CD4-positive, CD25-positive, alpha-beta regulatory T cell (primary cell): ENCODE measurements around the gene SEMA5A. TPM values are rescaled to one million over a fixed set of nuclear protein-coding genes. Genes with fewer than 3 reads are reported as not detected.

Experiments
- ATAC-seq, 2 donors: fragments of 150-1000 bp; cut with Tn5 transposase; one replicate each; pipeline ENCODE4 v1.10.0; 2021; ENCODE audit warnings: low read depth in 2 of 2, moderate number of reproducible peaks in 2 of 2, moderate library complexity in 1 of 2
- DNase-seq, 3 donors: peaks; one replicate each; pipeline versions ENCODE4 v3.0.0 to v3.0.0-alpha.2; 2012 to 2022; ENCODE audit warnings: mixed read lengths in 1 of 3
- H3K27ac ChIP-seq: one replicate; pipeline ENCODE4 v1.7.0; 2013; ENCODE audit warnings: mild to moderate bottlenecking, low read length; ENCODE audit not compliant: insufficient read depth, poor library complexity, severe bottlenecking
- H3K27me3 ChIP-seq: one replicate; pipeline ENCODE4 v1.7.0; 2013; ENCODE audit warnings: low read length; ENCODE audit not compliant: control insufficient read depth, insufficient read depth
- H3K36me3 ChIP-seq: one replicate; pipeline ENCODE4 v1.7.0; 2013; ENCODE audit warnings: mild to moderate bottlenecking, low read length, moderate library complexity; ENCODE audit not compliant: control insufficient read depth, insufficient read depth
- H3K4me1 ChIP-seq: 2 replicates; pipeline ENCODE4 v1.7.0; 2013; ENCODE audit warnings: mild to moderate bottlenecking, low read length; ENCODE audit not compliant: insufficient read depth, control insufficient read depth, poor library complexity, severe bottlenecking
- H3K4me3 ChIP-seq: one replicate; pipeline ENCODE4 v1.7.0; 2013; ENCODE audit warnings: low read depth, mild to moderate bottlenecking, low read length, moderate library complexity
- H3K9me3 ChIP-seq, 2 experiments: 1 replicate in 1 of 2; 2 replicates in 1 of 2; pipeline ENCODE4 v1.7.0; 2013; ENCODE audit warnings: low read length in 2 of 2, mild to moderate bottlenecking in 1 of 2, moderate library complexity in 1 of 2; ENCODE audit not compliant: control insufficient read depth in 2 of 2
- H3K27ac Mint-ChIP-seq, 3 donors: one replicate each; pipeline ENCODE4 v1.8.0; 2020 to 2022; ENCODE audit warnings: mild to moderate bottlenecking in 3 of 3, mixed read lengths in 3 of 3, moderate library complexity in 2 of 3
- H3K27me3 Mint-ChIP-seq: one replicate; pipeline ENCODE4 v1.8.0; 2022; ENCODE audit warnings: mild to moderate bottlenecking, mixed read lengths
- H3K36me3 Mint-ChIP-seq: one replicate; pipeline ENCODE4 v1.8.0; 2020; ENCODE audit warnings: mixed read lengths
- H3K4me1 Mint-ChIP-seq, 4 donors: one replicate each; pipeline ENCODE4 v1.8.0; 2020 to 2022; ENCODE audit warnings: mixed read lengths in 4 of 4, mild to moderate bottlenecking in 1 of 4
- H3K4me3 Mint-ChIP-seq, 4 donors: one replicate each; pipeline ENCODE4 v1.8.0; 2020 to 2022; ENCODE audit warnings: mild to moderate bottlenecking in 4 of 4, mixed read lengths in 4 of 4, moderate library complexity in 3 of 4
- H3K9me3 Mint-ChIP-seq, 7 donors: one replicate each; pipeline ENCODE4 v1.8.0; 2020 to 2022; ENCODE audit warnings: mixed read lengths in 7 of 7, mild to moderate bottlenecking in 3 of 7, moderate library complexity in 2 of 7
- polyA plus RNA-seq, 4 donors: library from polyadenylated mRNA; unstranded; fragments of 300-500 nt; fragmentation: Illumina TruSeq; gene quantifications; one replicate each; pipeline ENCODE4 v1.2.3, GENCODE V29; 2021
- total RNA-seq: library from RNA; stranded (reverse); gene quantifications from one replicate; pipeline ENCODE4 v1.2.3, GENCODE V29; 2022

The SEMA5A gene
- total and polyA plus RNA-seq, 5 donors from 2014 or later: 0.22 to 2.8 (median 0.31) TPM; not detected in 2

DNA sequence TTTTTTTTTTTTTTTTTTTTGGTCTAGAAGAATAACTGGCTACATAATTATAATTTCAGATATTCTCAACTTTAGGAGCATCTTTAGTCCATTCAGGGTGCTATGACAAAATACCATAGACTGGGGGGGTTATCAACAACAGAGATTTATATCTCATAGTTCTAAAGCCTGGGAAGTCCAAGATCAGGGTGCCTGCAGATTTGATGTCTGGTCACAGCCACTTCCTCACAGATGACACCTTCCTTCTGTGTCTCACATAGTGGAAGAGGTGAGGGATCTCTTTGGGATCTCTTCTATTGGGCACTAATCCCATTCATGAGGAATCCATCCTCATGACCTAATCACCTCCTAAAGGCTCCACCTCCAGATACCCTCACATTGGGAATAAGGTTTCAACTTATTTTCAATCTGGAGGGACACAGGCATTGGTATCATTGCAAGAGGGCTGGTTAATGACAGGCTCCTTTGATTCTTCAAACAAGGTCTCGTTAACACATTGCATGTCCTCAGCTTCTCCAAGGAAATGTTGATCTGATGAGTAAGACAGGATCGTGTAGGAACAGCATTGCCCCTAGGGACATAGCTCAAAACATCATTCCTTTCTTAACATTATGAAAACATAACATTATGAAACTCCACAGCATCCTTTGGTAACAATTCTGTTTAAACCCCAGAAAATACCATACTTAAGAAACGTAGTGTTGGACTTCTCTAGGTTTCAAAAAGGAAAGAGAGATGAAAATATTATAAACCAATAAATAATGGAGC lies 372.4 kb downstream of the SEMA5A start:
- H3K9me3 Mint-ChIP-seq: peaks cover 0 to 7% (median 4%) of the 10 kb centered on the region in 7 donors
- DNase-seq: no peak

DNA sequence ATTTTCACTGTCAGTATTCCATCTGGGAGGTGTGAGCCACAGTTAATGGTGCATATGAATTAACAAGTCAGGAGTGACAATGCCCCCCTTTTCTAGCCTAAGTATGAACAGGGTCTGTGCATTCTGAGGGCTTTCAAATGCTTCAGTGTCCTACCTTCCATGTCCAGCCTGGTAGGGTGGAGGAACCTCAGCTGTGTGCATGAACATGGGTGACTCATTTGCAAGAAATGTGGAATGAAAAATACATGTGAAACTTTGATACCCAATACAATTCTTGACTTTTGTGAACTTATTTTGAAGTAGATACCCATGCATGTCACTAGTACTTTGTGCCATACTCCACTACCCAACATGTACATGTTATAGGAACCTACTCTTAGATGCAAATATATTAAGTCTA lies 375.8 kb downstream of the SEMA5A start:
- no peak overlapping the region for H3K4me3 ChIP-seq
- no peak for ATAC-seq

More for the DNA sequence above, 372.4 kb downstream of the SEMA5A start:
- no peak for ATAC-seq
- no peak overlapping the region for H3K27ac Mint-ChIP-seq
- no peak overlapping the region for H3K27ac ChIP-seq
- H3K4me1 ChIP-seq: no peaks in the 10 kb centered on the region
- H3K36me3 Mint-ChIP-seq: no peaks in the 10 kb centered on the region
- no peaks in the 10 kb centered on the region for H3K27me3 ChIP-seq
- H3K9me3 ChIP-seq: no peaks in the 10 kb centered on the region
- no peak overlapping the region for H3K4me3 ChIP-seq
- no peak overlapping the region for H3K4me3 Mint-ChIP-seq
- no peaks in the 10 kb centered on the region for H3K36me3 ChIP-seq
- H3K27me3 Mint-ChIP-seq: no peaks in the 10 kb centered on the region
- H3K4me1 Mint-ChIP-seq: no peaks in the 10 kb centered on the region

DNA sequence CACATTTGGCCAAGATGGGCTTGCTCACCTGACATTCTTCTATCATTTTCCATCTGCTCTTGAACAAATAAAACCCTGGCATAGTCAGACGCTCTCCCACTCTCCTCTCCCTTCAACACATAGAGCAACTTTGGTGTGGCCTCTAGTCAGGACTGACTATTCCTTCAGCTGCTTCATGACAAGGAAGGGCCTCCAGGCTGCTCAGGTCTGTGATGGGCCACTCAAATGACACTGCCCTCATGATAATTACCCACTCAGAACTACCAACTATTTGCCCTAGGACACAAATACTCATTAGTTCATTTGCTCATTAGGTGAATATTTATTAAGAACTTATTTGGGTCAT lies 376.3 kb downstream of the SEMA5A start:
- Mint-ChIP-seq H3K36me3 (no peaks in the 10 kb centered on the region), H3K4me1 (no peaks in the 10 kb centered on the region), H3K4me3 (no peak overlapping the region), H3K27me3 (no peaks in the 10 kb centered on the region), H3K9me3 (peaks cover 0 to 6% (median 3%) of the 10 kb centered on the region in 7 donors), H3K27ac (no peak overlapping the region)
- DNase-seq (no peak), ATAC-seq (no peak)
- Histone ChIP-seq H3K4me1 (no peaks in the 10 kb centered on the region), H3K9me3 (no peaks in the 10 kb centered on the region), H3K27me3 (no peaks in the 10 kb centered on the region), H3K36me3 (no peaks in the 10 kb centered on the region), H3K4me3 (no peak overlapping the region), H3K27ac (no peak overlapping the region)

More for the DNA sequence above, 375.8 kb downstream of the SEMA5A start:
- H3K4me1 ChIP-seq: no peaks in the 10 kb centered on the region
- H3K9me3 Mint-ChIP-seq: peaks cover 0 to 6% (median 3%) of the 10 kb centered on the region in 7 donors
- no peaks in the 10 kb centered on the region for H3K36me3 Mint-ChIP-seq
- H3K4me3 Mint-ChIP-seq: no peak overlapping the region
- no peaks in the 10 kb centered on the region for H3K36me3 ChIP-seq
- no peaks in the 10 kb centered on the region for H3K9me3 ChIP-seq
- DNase-seq: no peak
- no peak overlapping the region for H3K27ac ChIP-seq
- H3K4me1 Mint-ChIP-seq: no peaks in the 10 kb centered on the region
- H3K27me3 ChIP-seq: no peaks in the 10 kb centered on the region
- H3K27me3 Mint-ChIP-seq: no peaks in the 10 kb centered on the region
- H3K27ac Mint-ChIP-seq: no peak overlapping the region

DNA sequence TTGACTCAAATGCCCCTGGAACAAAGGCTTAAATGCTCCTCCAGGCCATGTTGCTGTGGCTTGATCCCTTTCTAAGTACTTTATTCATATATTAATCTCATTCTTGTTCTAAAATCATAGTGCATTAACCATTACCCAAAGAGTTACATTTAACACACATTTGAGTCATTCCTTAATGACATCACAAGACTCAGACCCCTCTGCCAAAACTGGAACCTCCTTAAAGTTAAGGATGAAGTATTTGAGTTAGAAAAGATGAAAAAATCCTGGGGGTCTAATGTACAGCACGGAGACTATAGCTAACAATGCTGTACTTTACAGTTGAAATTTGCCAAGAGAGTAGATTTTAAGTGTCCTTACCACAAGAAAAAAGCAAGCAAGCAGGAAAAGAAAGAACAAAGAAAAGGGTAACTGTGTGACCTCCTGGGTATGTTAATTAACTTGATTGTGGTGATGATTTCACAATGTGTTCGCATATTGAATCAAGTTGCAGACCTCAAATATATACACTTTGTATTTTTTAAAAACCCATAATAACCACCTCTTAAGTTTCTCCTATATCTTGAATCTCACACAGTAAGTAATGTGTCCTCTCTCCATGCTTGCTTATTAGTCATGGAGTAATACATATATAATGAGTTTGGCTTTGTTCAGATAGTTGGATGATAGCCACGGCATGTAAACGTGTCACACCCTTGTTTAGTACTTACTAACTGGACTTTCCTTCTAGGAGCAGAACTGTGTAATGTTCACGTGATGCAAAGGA lies 376.9 kb downstream of the SEMA5A start:
- Histone ChIP-seq H3K4me3 (no peak overlapping the region), H3K36me3 (no peaks in the 10 kb centered on the region), H3K4me1 (no peaks in the 10 kb centered on the region), H3K9me3 (no peaks in the 10 kb centered on the region), H3K27me3 (no peaks in the 10 kb centered on the region), H3K27ac (no peak overlapping the region)
- no peak overlapping the region for H3K27ac Mint-ChIP-seq
- H3K9me3 Mint-ChIP-seq: peaks cover 0 to 5% (median 0%) of the 10 kb centered on the region in 7 donors
- H3K36me3 Mint-ChIP-seq: no peaks in the 10 kb centered on the region
- H3K27me3 Mint-ChIP-seq: no peaks in the 10 kb centered on the region
- ATAC-seq (no peak), DNase-seq (no peak)
- no peak overlapping the region for H3K4me3 Mint-ChIP-seq
- no peaks in the 10 kb centered on the region for H3K4me1 Mint-ChIP-seq

DNA sequence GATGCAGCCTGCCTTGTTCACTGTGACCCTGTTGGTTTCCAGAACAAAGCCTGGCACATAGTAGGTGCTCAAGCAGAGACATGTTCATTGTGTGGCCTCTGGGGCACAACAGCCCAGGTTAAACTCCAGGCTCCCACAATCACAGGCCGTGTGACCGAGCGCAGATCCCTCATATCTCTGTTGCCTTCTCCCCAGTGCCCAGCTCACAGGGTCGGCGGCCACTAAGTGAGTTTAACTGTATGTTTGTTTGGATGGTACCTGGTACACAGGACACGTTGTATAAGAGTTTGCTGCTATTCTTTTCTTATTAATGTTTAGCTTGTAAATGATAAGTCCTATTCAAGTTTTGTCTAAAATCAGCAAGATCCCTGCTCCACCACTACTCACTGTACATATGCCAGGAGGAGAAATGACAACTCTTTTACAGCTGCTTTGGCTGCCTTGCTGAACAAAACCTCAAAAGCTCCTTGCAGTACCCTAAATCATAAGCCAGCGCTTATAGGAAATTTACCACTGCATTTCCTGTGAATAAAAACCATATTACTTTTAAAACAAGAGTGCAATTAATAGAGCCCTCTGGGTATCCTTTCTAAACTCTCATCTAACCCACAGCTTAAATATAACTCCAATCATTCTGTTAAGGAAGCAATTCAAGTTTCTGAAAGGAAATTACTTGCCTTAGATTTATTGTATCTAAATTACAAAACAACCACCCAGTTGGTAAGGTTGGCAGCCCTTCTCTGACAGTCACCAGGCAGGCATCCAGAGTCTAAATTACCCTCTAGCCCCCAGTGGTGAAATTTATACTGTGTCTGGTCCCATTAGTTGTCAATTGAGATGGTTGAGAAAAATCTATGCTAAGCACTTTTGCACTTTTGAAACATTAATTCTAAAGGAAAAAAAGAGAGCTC lies 379.4 kb downstream of the SEMA5A start:
- no peaks in the 10 kb centered on the region for H3K27me3 Mint-ChIP-seq
- no peak overlapping the region for H3K4me3 Mint-ChIP-seq
- H3K27ac ChIP-seq: no peak overlapping the region
- H3K27ac Mint-ChIP-seq: no peak overlapping the region
- no peaks in the 10 kb centered on the region for H3K27me3 ChIP-seq
- peaks cover 0 to 5% (median 0%) of the 10 kb centered on the region in 7 donors for H3K9me3 Mint-ChIP-seq
- DNase-seq (no peak), ATAC-seq (no peak)
- no peaks in the 10 kb centered on the region for H3K36me3 ChIP-seq
- no peaks in the 10 kb centered on the region for H3K9me3 ChIP-seq
- no peaks in the 10 kb centered on the region for H3K4me1 ChIP-seq
- no peaks in the 10 kb centered on the region for H3K4me1 Mint-ChIP-seq
- H3K36me3 Mint-ChIP-seq: no peaks in the 10 kb centered on the region
- H3K4me3 ChIP-seq: no peak overlapping the region

DNA sequence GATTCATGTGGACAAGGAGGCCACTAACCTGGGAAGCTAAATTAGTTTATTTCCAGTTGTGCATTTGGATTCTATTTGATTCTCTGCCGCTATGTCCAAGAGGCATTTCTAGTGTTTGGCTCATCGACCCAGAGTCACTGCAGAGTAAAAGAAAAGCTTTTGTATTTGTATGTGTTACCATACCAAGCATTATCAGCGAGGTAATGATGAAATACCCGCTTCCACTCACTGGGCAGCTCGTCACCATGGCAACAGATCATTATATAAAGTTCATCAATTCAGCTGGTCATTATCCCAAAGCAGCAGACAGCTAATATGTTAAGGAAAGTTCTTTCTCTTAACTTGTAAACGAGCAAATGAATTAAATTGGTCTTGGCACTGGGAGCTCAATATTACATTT lies 380.3 kb downstream of the SEMA5A start:
- Mint-ChIP-seq H3K4me1 (no peaks in the 10 kb centered on the region), H3K9me3 (peaks cover 0 to 5% (median 0%) of the 10 kb centered on the region in 7 donors), H3K36me3 (no peaks in the 10 kb centered on the region), H3K27ac (no peak overlapping the region), H3K4me3 (no peak overlapping the region), H3K27me3 (no peaks in the 10 kb centered on the region)
- no peaks in the 10 kb centered on the region for H3K9me3 ChIP-seq
- DNase-seq: no peak
- no peaks in the 10 kb centered on the region for H3K4me1 ChIP-seq
- H3K4me3 ChIP-seq: no peak overlapping the region
- no peak overlapping the region for H3K27ac ChIP-seq
- no peak for ATAC-seq
- H3K27me3 ChIP-seq: no peaks in the 10 kb centered on the region
- H3K36me3 ChIP-seq: no peaks in the 10 kb centered on the region

DNA sequence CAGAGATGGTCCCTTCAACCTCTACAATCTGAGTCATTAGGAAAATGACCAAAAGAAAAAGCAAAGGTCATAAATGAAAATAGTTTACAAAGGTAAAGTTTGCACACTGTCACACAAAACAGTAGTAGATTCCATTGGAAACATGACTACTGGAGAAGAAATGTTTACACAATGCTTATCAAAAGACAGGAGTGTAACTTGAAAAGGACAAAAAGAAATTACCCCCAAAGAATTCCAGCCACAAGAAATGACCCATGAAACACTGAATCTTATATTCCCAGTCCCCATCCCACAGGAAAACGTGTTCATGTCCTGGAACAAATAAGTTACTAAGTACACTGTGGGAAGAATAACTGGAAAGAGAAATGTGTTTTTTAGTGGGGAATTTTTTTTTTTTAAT lies 385.1 kb downstream of the SEMA5A start:
- Histone ChIP-seq H3K36me3 (no peaks in the 10 kb centered on the region), H3K4me1 (no peaks in the 10 kb centered on the region), H3K9me3 (no peaks in the 10 kb centered on the region), H3K27ac (no peak overlapping the region), H3K27me3 (no peaks in the 10 kb centered on the region), H3K4me3 (no peak overlapping the region)
- Mint-ChIP-seq H3K27me3 (no peaks in the 10 kb centered on the region), H3K4me1 (no peaks in the 10 kb centered on the region), H3K9me3 (peaks cover 0 to 6% (median 3%) of the 10 kb centered on the region in 7 donors), H3K27ac (no peak overlapping the region), H3K4me3 (no peak overlapping the region), H3K36me3 (no peaks in the 10 kb centered on the region)
- ATAC-seq (no peak), DNase-seq (no peak)
